Heart left ventricle (tissue), 13 donors: ENCODE data around the gene ZC3HAV1.

Experiments
- CTCF ChIP-seq, 12 donors: fragments of 200-600 bp; sonication (generic) in 4 of 12; IDR thresholded peaks; one replicate each; pipeline versions ENCODE4 v1.5.0 to v1.8.0; 2018 to 2022; ENCODE audit warnings: antibody characterized with exemption in 12 of 12, mild to moderate bottlenecking in 5 of 12
- POLR2A ChIP-seq, 2 donors: fragments of 450-650 bp; IDR thresholded peaks; one replicate each; pipeline ENCODE4 v1.6.1; 2017; ENCODE audit warnings: antibody characterized with exemption in 2 of 2, mild to moderate bottlenecking in 2 of 2, moderate library complexity in 2 of 2
- donor health status: ischemic (EF 13 %, LVEDD 7.1; RV severe dilation, severe dysfunction).
- donor health status: DM: no; HTN: yes; CAD: no.
- donor health status: DM: no; HTN: no; CAD: no.
- donor health status: ischemic (EF 25% LVEDD 6.9; RV normal size, moderate dysfunction).
- donor health status: ischemic (EF 25% LVEDD 5.7; RV mildly dilated, moderate dysfunction).
- donor health status: ischemic (EF 35%, LVEDD 5.7; RV mildly dilated, moderate dysfunction).
- donor health status: nonischemic (EF 11% LVEDD 7.7; RV severe dilation, severe dysfunction).
- donor health status: DM: yes; HTN: yes; CAD: no.
- donor health status: PGD.
- donor health status: ischemic (EF 29% LVEDD 5.4; RV normal size, mild dysfunction).
- donor health status: nonischemic (EF 23%, LVEDD 6.1; RV moderate dilation, normal function).

DNA sequence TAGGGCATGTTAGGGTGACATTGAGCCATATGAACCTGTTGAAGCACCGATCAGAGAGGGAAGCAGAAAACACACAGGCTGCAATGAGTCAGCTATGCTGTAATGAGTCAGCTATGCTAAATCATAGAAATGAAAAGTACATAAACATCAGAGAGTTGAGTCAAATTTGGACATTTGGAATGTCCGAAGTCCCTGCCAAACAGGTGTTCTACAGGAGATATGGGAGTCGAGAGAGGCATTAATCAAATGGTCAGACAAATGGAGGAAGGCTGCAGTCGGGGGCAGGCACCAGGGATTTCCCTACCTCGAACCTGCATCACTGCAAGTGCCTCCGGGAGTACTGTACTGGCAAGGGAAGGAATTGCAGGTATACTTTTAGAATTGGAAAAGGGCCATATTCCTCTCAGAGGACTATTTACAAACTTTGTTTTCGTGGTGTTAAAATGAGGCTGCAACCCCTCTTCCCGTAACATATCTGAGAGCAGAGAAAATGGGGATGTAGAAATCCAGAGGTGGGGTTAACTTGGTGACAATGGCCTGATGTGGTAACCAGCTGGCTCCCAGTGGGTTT, 8.8 kb upstream of the ZC3HAV1 start:
- TF ChIP-seq CTCF (IDR thresholded peaks at IDR 0.05), result no peak
- TF ChIP-seq POLR2A (IDR thresholded peaks at IDR 0.05), result no peak
